H1 (cell line): Measurements from ENCODE around the gene MAP7D1. TPM values are rescaled to one million over a fixed set of nuclear protein-coding genes. Genes with fewer than 3 reads are reported as not detected.
A peak's percentile ranks its signal among the peaks of the same experiment; 100 is the strongest.

Experiments used
- CTCF ChIA-PET: fragments of 300-600 bp; sonication (Branson Sonifier 250); formaldehyde crosslinking; loops from one replicate; lab custom pipeline; 2021; ENCODE audit not compliant: partially characterized antibody; lab: Charles Lee
- POLR2A ChIA-PET: fragments of 300-600 bp; sonication (Branson Sonifier 250); formaldehyde crosslinking; loops from one replicate; lab custom pipeline; 2021; ENCODE audit warnings: inconsistent platforms; ENCODE audit not compliant: partially characterized antibody; lab: Charles Lee
- DNase-seq, 2 experiments: peaks; one replicate each; pipeline versions ENCODE4 v3.0.0 to v3.0.0-alpha.2; 2010 to 2022; ENCODE audit warnings: low spot score in 2 of 2, low read depth in 1 of 2, mixed read lengths in 1 of 2
- FAIRE-seq: peaks from 2 replicates; lab custom pipeline; 2011; peaks lifted over from hg19 to GRCh38; lab: Jason Lieb, UNC
- H2AFZ ChIP-seq: 2 replicates; pipeline ENCODE4 v1.8.1; 2012; ENCODE audit warnings: low read length, inconsistent platforms
- H2AK5ac ChIP-seq: 2 replicates; pipeline ENCODE4 v1.6.1; 2013; ENCODE audit warnings: low read depth, low read length
- H2BK120ac ChIP-seq: replicated peaks from 2 replicates; pipeline ENCODE3; 2013; ENCODE audit warnings: low read depth, low read length, inconsistent platforms
- H2BK12ac ChIP-seq: 2 replicates; pipeline ENCODE4 v1.6.1; 2013; ENCODE audit warnings: low read depth, low read length
- H2BK15ac ChIP-seq: 2 replicates; pipeline ENCODE4 v1.6.1; 2013; ENCODE audit warnings: low read length
- H2BK20ac ChIP-seq: 2 replicates; pipeline ENCODE4 v1.6.1; 2013; ENCODE audit warnings: low read length
- H2BK5ac ChIP-seq: 2 replicates; pipeline ENCODE4 v1.6.1; 2013; ENCODE audit warnings: low read depth, low read length
- H3K14ac ChIP-seq: 2 replicates; pipeline ENCODE4 v1.6.1; 2013; ENCODE audit warnings: inconsistent platforms; ENCODE audit not compliant: insufficient read length
- H3K18ac ChIP-seq: 2 replicates; pipeline ENCODE4 v1.6.1; 2013; ENCODE audit warnings: low read length; ENCODE audit errors: extremely low read depth
- H3K23ac ChIP-seq: 2 replicates; pipeline ENCODE4 v1.6.1; 2013; ENCODE audit warnings: inconsistent platforms; ENCODE audit not compliant: insufficient read length
- H3K23me2 ChIP-seq: 2 replicates; pipeline ENCODE4 v1.6.1; 2013; ENCODE audit warnings: low read depth, low read length
- H3K27ac ChIP-seq: 2 replicates; pipeline ENCODE4 v1.6.1; 2011; ENCODE audit warnings: low read depth, low read length, inconsistent platforms
- H3K27me3 ChIP-seq, 4 experiments: replicated peaks in 1 of 4; 1 replicate in 1 of 4; 2 replicates in 3 of 4; pipeline versions ENCODE4 v1.6.1 to v1.8.1; 2011 to 2013; ENCODE audit warnings: low read length in 3 of 4, mild to moderate bottlenecking in 3 of 4, inconsistent platforms in 2 of 4, mixed read lengths in 2 of 4, moderate library complexity in 1 of 4; ENCODE audit not compliant: control insufficient read depth in 3 of 4, insufficient read depth in 3 of 4; ENCODE audit errors: extremely low read depth in 1 of 4
- H3K36me3 ChIP-seq, 4 experiments: 2 replicates each; pipeline versions ENCODE4 v1.6.1 to v1.8.1; 2011 to 2013; ENCODE audit warnings: mild to moderate bottlenecking in 4 of 4, low read length in 3 of 4, moderate library complexity in 2 of 4, control low read depth in 1 of 4, inconsistent platforms in 1 of 4; ENCODE audit not compliant: insufficient read depth in 4 of 4, control insufficient read depth in 2 of 4
- H3K4ac ChIP-seq: replicated peaks from 2 replicates; pipeline ENCODE3; 2013; ENCODE audit warnings: low read length, low read depth, mixed read lengths, inconsistent platforms; ENCODE audit not compliant: insufficient read length
- H3K4me1 ChIP-seq, 4 experiments: replicated peaks in 1 of 4; 1 replicate in 1 of 4; 2 replicates in 3 of 4; pipeline versions ENCODE4 v1.6.1 to v1.8.1; 2011 to 2013; ENCODE audit warnings: low read length in 3 of 4, inconsistent platforms in 2 of 4, mixed read lengths in 1 of 4; ENCODE audit not compliant: insufficient read depth in 4 of 4, control insufficient read depth in 3 of 4
- H3K4me2 ChIP-seq, 2 experiments: 2 replicates each; pipeline versions ENCODE4 v1.6.1 to v1.8.1; 2011 to 2013; ENCODE audit warnings: low read depth in 2 of 2, low read length in 2 of 2, control low read depth in 1 of 2, inconsistent platforms in 1 of 2, mild to moderate bottlenecking in 1 of 2; ENCODE audit not compliant: insufficient read depth in 1 of 2
- H3K4me3 ChIP-seq, 4 experiments: fragments of 200-600, 300-600 bp in 1 of 4; sonication (generic), shearing (Covaris generic), sonication (Bioruptor Twin) in 1 of 4; 2 replicates each; pipeline versions ENCODE4 v1.5.1 to v1.8.1; 2011 to 2016; ENCODE audit warnings: low read length in 4 of 4, low read depth in 3 of 4, control low read depth in 2 of 4, inconsistent platforms in 2 of 4, mild to moderate bottlenecking in 2 of 4, mixed read lengths in 1 of 4, moderate library complexity in 1 of 4; ENCODE audit not compliant: insufficient read depth in 2 of 4; ENCODE audit errors: extremely low read depth in 1 of 4
- H3K56ac ChIP-seq: replicated peaks from 2 replicates; pipeline ENCODE3; 2013; ENCODE audit warnings: low read depth, mild to moderate bottlenecking, mixed read lengths, low read length, inconsistent platforms; ENCODE audit not compliant: insufficient read length
- H3K79me1 ChIP-seq: 2 replicates; pipeline ENCODE4 v1.6.1; 2013; ENCODE audit warnings: low read depth, low read length, control low read depth
- H3K79me2 ChIP-seq, 2 experiments: 2 replicates each; pipeline versions ENCODE4 v1.6.1 to v1.8.1; 2012 to 2013; ENCODE audit warnings: low read length in 2 of 2, mild to moderate bottlenecking in 2 of 2, inconsistent platforms in 1 of 2; ENCODE audit not compliant: insufficient read depth in 2 of 2, control insufficient read depth in 1 of 2
- H3K9ac ChIP-seq, 4 experiments: replicated peaks in 1 of 4; 1 replicate in 1 of 4; 2 replicates in 3 of 4; pipeline versions ENCODE4 v1.6.1 to v1.8.1; 2011 to 2013; ENCODE audit warnings: low read depth in 3 of 4, low read length in 3 of 4, control low read depth in 2 of 4, mild to moderate bottlenecking in 2 of 4, moderate library complexity in 2 of 4, inconsistent platforms in 1 of 4; ENCODE audit errors: extremely low read depth in 1 of 4
- H3K9me3 ChIP-seq, 2 experiments: 2 replicates each; pipeline versions ENCODE4 v1.6.1 to v1.8.1; 2012 to 2013; ENCODE audit warnings: mild to moderate bottlenecking in 2 of 2, moderate library complexity in 2 of 2, control low read depth in 1 of 2, inconsistent platforms in 1 of 2, low read depth in 1 of 2, low read length in 1 of 2, mixed read lengths in 1 of 2; ENCODE audit not compliant: insufficient read depth in 2 of 2
- H4K20me1 ChIP-seq, 2 experiments: replicated peaks in 1 of 2; 2 replicates each; pipeline versions ENCODE3 to v1.8.1; 2011 to 2013; ENCODE audit warnings: inconsistent platforms in 2 of 2, low read length in 2 of 2, mild to moderate bottlenecking in 1 of 2; ENCODE audit not compliant: insufficient read depth in 2 of 2, control insufficient read depth in 1 of 2
- H4K5ac ChIP-seq: 2 replicates; pipeline ENCODE4 v1.6.1; 2013; ENCODE audit warnings: low read length, low read depth, mixed read lengths, inconsistent platforms; ENCODE audit not compliant: insufficient read length
- H4K8ac ChIP-seq: 2 replicates; pipeline ENCODE4 v1.8.0; 2013; ENCODE audit warnings: mild to moderate bottlenecking, moderate library complexity, low read length, inconsistent platforms; ENCODE audit not compliant: insufficient read depth; ENCODE audit errors: extremely low read depth
- H4K91ac ChIP-seq: replicated peaks from 2 replicates; pipeline ENCODE3; 2013; ENCODE audit warnings: low read length, mixed read lengths, inconsistent platforms; ENCODE audit not compliant: insufficient read length
- ASH2L ChIP-seq: fragments of 200-600, 300-600 bp; sonication (generic); IDR thresholded peaks from one replicate; pipeline ENCODE4 v1.7.1; 2017; ENCODE audit warnings: low read length
- CHD2 ChIP-seq: IDR thresholded peaks from 2 replicates; pipeline ENCODE4 v1.6.1; 2012; ENCODE audit warnings: low read length, improper control_type of control experiment
- E2F6 ChIP-seq: IDR thresholded peaks from 2 replicates; pipeline ENCODE4 v1.6.1; 2012; ENCODE audit warnings: inconsistent platforms
- KDM1A ChIP-seq: fragments of 200-600, 300-600 bp; sonication (generic); IDR thresholded peaks from 2 replicates; pipeline ENCODE4 v1.7.1; 2016; ENCODE audit warnings: mild to moderate bottlenecking, low read length, borderline replicate concordance
- POLR2A ChIP-seq, 2 experiments: IDR thresholded peaks; 1 replicate in 1 of 2; 2 replicates in 1 of 2; pipeline ENCODE4 v1.6.1; 2011; ENCODE audit warnings: low read depth in 2 of 2, low read length in 2 of 2, mild to moderate bottlenecking in 2 of 2; ENCODE audit errors: control extremely low read depth in 1 of 2
- RAD21 ChIP-seq, 2 experiments: IDR thresholded peaks in 1 of 2; conservative IDR thresholded peaks in 1 of 2; 2 replicates each; pipeline ENCODE4 v1.6.1; 2011; ENCODE audit warnings: low read depth in 2 of 2, low read length in 2 of 2, improper control_type of control experiment in 1 of 2, inconsistent platforms in 1 of 2, mild to moderate bottlenecking in 1 of 2, moderate library complexity in 1 of 2
- RBBP5 ChIP-seq: IDR thresholded peaks from 2 replicates; pipeline ENCODE4 v1.7.1; 2012; ENCODE audit warnings: low read depth, mild to moderate bottlenecking, inconsistent platforms, low read length, moderate library complexity, borderline replicate concordance
- SP1 ChIP-seq: IDR thresholded peaks from 2 replicates; pipeline ENCODE4 v1.6.1; 2011; ENCODE audit warnings: low read depth, low read length
- SP2 ChIP-seq: IDR thresholded peaks from 2 replicates; pipeline ENCODE4 v1.6.1; 2012; ENCODE audit warnings: mild to moderate bottlenecking, low read length, inconsistent platforms
- ZNF274 ChIP-seq: IDR thresholded peaks from 2 replicates; pipeline ENCODE4 v1.7.0; 2012; ENCODE audit warnings: low read length, borderline replicate concordance; ENCODE audit errors: extremely low read depth
- WGBS, 2 experiments: shearing (Covaris generic) in 1 of 2; methylation state at CpG; one replicate each; pipeline versions ENCODE4 v1.1.6 to v1.1.7; 2013 to 2015; ENCODE audit warnings: low lambda C conversion rate in 2 of 2, mixed read lengths in 2 of 2, inconsistent platforms in 1 of 2, low coverage in 1 of 2, missing lambda C conversion rate in 1 of 2; ENCODE audit not compliant: insufficient replicate concordance in 2 of 2, insufficient coverage in 1 of 2, insufficient read length in 1 of 2; ENCODE audit errors: extremely low coverage in 1 of 2, missing lambda C conversion rate in 1 of 2; 5-methylcytosine and 5-hydroxymethylcytosine counted together
- polyA plus RNA-seq, 7 experiments: library from polyadenylated mRNA; depleted of rRNA in 3 of 7; stranded (reverse) in 5 of 7; unstranded in 2 of 7; fragments of >200 nt in 5 of 7; fragments of 200-250 nt in 2 of 7; gene quantifications; 1 replicate in 5 of 7; 2 replicates in 1 of 7; 4 replicates in 1 of 7; pipeline versions ENCODE4 v1.2.1 to v1.2.3, GENCODE V29; 2011 to 2013; ENCODE audit warnings: missing spikeins in 2 of 7, mixed read lengths in 2 of 7
- total RNA-seq: library from RNA; stranded (reverse); fragmentation: NEBNext Ultra II Directional; extraction: Animal tissue kit (Norgen Biotek cat#: 25700); gene quantifications from 2 replicates; pipeline ENCODE4 v1.2.1, GENCODE V29; 2021

The MAP7D1 gene
- total and polyA plus RNA-seq, 2 of the 8 experiments (the other 6 are each of a cell fraction or from before 2014, with no cell fraction given) = 18.2 to 52.4 TPM

- CTCF ChIA-PET = interaction anchor here (1.1 to 16.0 kb wide), 5 partner anchors 9 to 44 kb away, joined by 3 to 162 read pairs (median 16); partner anchors contain the start of genes MAP7D1 and TRAPPC3
- FAIRE-seq = peak; percentile 28
- no peak for TF ChIP-seq CHD2
- no peak for TF ChIP-seq ZNF274
- peak; percentile 6 to 18; a peak in 1 of 4 replicates for TF ChIP-seq RAD21 (IDR thresholded peaks at IDR 0.05 in 1 of 2, conservative IDR thresholded peaks at IDR 0.05 in 1 of 2; ENCODE audit: low read depth in 2 of 2, low read length in 2 of 2)
- TF ChIP-seq ASH2L = peak; percentile 45
- TF ChIP-seq RBBP5 = 0 out of 2 replicates have a peak, but pooled peaks have one; percentile 44
- TF ChIP-seq POLR2A (IDR thresholded peaks at IDR 0.05; ENCODE audit: control extremely low read depth in 1 of 2, low read depth in 2 of 2, low read length in 2 of 2) = peak; percentile 51; a peak in 2 of 3 replicates
- TF ChIP-seq KDM1A = 0 out of 2 replicates have a peak, but pooled peaks have one; percentile 33
- peak; percentile 95 for TF ChIP-seq E2F6
- no peak for TF ChIP-seq SP2
- TF ChIP-seq SP1 = no peak
These were observed 22.7 kb downstream of the MAP7D1 start for GRCh38 chr1:36178471-36179219.

More at GRCh38 chr1:36178471-36179219, 22.7 kb downstream of the MAP7D1 start:
- H3K4me3 ChIP-seq = peak overlapping the region; percentile 38 to 67 (median 52); a peak in 7 of 8 replicates
- no peak overlapping the region for H3K14ac ChIP-seq
- no peak overlapping the region for H3K56ac ChIP-seq
- H3K18ac ChIP-seq = peak overlapping the region; percentile 34
- POLR2A ChIA-PET = interaction anchor here (0.9 to 6.7 kb wide), 7 partner anchors 9 to 128 kb away, joined by 3 to 44 read pairs (median 8); partner anchors contain the start of genes MAP7D1, SH3D21 and TRAPPC3
- H4K8ac ChIP-seq = peak overlapping the region; percentile 86
- H3K4ac ChIP-seq = no peak overlapping the region
- H3K23me2 ChIP-seq = peaks cover 13% of the 10 kb centered on the region; the same call in 1 of the 2 replicates
- H2BK20ac ChIP-seq = no peak overlapping the region
- no peaks in the 10 kb centered on the region for H3K9me3 ChIP-seq
- H3K27ac ChIP-seq = peak overlapping the region; percentile 62; the same call in 1 of the 2 replicates
- H3K4me1 ChIP-seq = peaks cover 8 to 36% (median 28%) of the 10 kb centered on the region in 4 experiments
- peak overlapping the region; percentile 60; the same call in 1 of the 2 replicates for H2BK5ac ChIP-seq
- no peak overlapping the region for H4K5ac ChIP-seq
- H3K9ac ChIP-seq = peak overlapping the region in 3 of 4 experiments; percentile 56 to 77 (median 64); a peak in 5 of 7 replicates
- no peak overlapping the region for H2AK5ac ChIP-seq
- no peak overlapping the region; the same call in 1 of the 2 replicates for H2AFZ ChIP-seq
- H3K36me3 ChIP-seq = peaks cover 8 to 18% (median 13%) of the 10 kb centered on the region in 4 experiments; a peak in 7 of 8 replicates
- DNase-seq = peak; percentile 86 to 89
- H3K79me2 ChIP-seq = no peaks in the 10 kb centered on the region
- peak overlapping the region; percentile 46 for H4K91ac ChIP-seq
- H2BK12ac ChIP-seq = no peak overlapping the region
- H3K27me3 ChIP-seq = no peaks in the 10 kb centered on the region
- 9% methylated on average over 45 of the region's 62 CpGs; no CpG with 5 or more reads in 1 of the 2 experiments for WGBS, 2 experiments
- peaks cover 12 to 28% of the 10 kb centered on the region in 2 experiments for H4K20me1 ChIP-seq
- H3K4me2 ChIP-seq = peak overlapping the region; percentile 87 to 90
- no peak overlapping the region for H3K23ac ChIP-seq
- H3K79me1 ChIP-seq = 0 out of 2 replicates have a peak, but pooled peaks cover 4% of the 10 kb centered on the region
- no peak overlapping the region for H2BK15ac ChIP-seq
- no peak overlapping the region for H2BK120ac ChIP-seq
